K562 (cell line): ENCODE measurements around the gene AIFM3. TPM values are rescaled to one million over a fixed set of nuclear protein-coding genes. Genes with fewer than 3 reads are reported as not detected.

ENCODE experiments used
- NFATC3 ChIP-seq: fragments of 450-650 bp; IDR thresholded peaks from 2 replicates; pipeline ENCODE4 v1.6.1; 2017; ENCODE audit warnings: mild to moderate bottlenecking
- NR0B1 ChIP-seq: fragments of 450-650 bp; IDR thresholded peaks from one replicate; pipeline ENCODE4 v1.6.1; 2018; ENCODE audit warnings: mild to moderate bottlenecking, moderate library complexity; ENCODE audit not compliant: partially characterized antibody
- TBL1XR1 ChIP-seq, 2 experiments: IDR thresholded peaks; 2 replicates each; pipeline ENCODE4 v1.6.1; 2012; ENCODE audit warnings: improper control_type of control experiment in 2 of 2, low read length in 2 of 2, mild to moderate bottlenecking in 1 of 2
- ZFP91 ChIP-seq: sonication (generic); formaldehyde crosslinking; IDR thresholded peaks from 2 replicates; pipeline ENCODE4 v1.8.0; 2022; ENCODE audit warnings: mild to moderate bottlenecking, missing genetic modification reagents
- ZNF274 ChIP-seq: IDR thresholded peaks from 2 replicates; pipeline ENCODE4 v1.6.1; 2011; ENCODE audit warnings: low read depth, mild to moderate bottlenecking, low read length, moderate library complexity, borderline replicate concordance
- ZNF699 ChIP-seq: fragments of 250-450 bp; sonication (Bioruptor Pico); IDR thresholded peaks from 2 replicates; pipeline ENCODE4 v1.8.0; 2021; ENCODE audit warnings: mild to moderate bottlenecking, moderate library complexity; ENCODE audit not compliant: insufficient replicate concordance
- polyA plus RNA-seq, 8 experiments: library from polyadenylated mRNA; depleted of rRNA in 4 of 8; stranded (reverse) in 5 of 8; unstranded in 3 of 8; fragments of >200 nt; fragmentation: Nextera tagmentation in 2 of 8; fragmentation: Illumina TruSeq in 1 of 8; extraction: Ambion mirVana in 2 of 8; extraction: Trizol in 1 of 8; gene quantifications; 2 replicates each; pipeline versions ENCODE4 v1.2.1 to v1.2.3, GENCODE V29; 2011 to 2014; ENCODE audit warnings: inconsistent platforms in 1 of 8, missing spikeins in 1 of 8
- total RNA-seq, 7 experiments: library from RNA; depleted of rRNA in 6 of 7; stranded (reverse); fragments of >200 nt in 6 of 7; fragmentation: Illumina TruSeq in 2 of 7; extraction: Trizol in 2 of 7; gene quantifications; 2 replicates each; pipeline versions ENCODE4 v1.2.1 to v1.2.3, GENCODE V29; 2011 to 2021; ENCODE audit warnings: low replicate concordance in 1 of 7

The AIFM3 gene
- total and polyA plus RNA-seq, 9 of the 15 experiments (the other 6 are each of a cell fraction or from before 2014, with no cell fraction given) = 0.03 to 0.20 (median 0.07) TPM; not detected in 1

DNA sequence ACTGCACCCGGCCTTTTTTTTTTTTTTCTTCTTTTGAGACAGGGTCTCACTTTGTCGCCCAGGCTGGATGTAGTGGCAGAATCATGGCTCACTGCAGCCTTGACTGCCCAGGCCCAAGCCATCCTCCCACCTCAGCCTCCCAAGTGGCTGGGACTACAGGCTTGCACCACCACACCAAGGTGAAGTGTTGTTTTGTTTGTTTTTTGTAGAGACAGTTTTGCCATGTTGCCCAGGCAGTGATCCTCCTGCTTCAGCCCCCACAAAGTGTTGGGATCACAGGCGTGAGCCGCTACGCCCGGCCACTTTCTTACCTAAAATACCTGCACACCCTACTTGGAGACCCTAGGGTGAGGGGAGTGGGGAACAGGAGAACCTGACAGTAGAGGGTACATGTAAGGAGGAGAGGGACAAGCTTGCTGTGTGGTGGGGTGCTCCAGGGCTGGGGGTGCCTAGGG is 4.5 kb upstream of the AIFM3 start (continued):
- no peak for TF ChIP-seq NR0B1
- TF ChIP-seq ZNF274 = no peak
- 0 out of 2 replicates have a peak, but pooled peaks have one; percentile 53 for TF ChIP-seq ZFP91
- TF ChIP-seq ZNF699 (CRISPR knock-in tag) = peak; percentile 55
- TF ChIP-seq TBL1XR1 (IDR thresholded peaks at IDR 0.05; ENCODE audit: low read length in 2 of 2) = 0 out of 4 replicates have a peak, but pooled peaks of 1 of the 2 experiments have one; percentile 25
- no peak for TF ChIP-seq NFATC3
